GM10266 (cell line): ENCODE results near the gene OLIG3.

Experiments
- DNase-seq: peaks from one replicate; pipeline ENCODE4 v3.0.0; 2012; ENCODE audit errors: extremely low spot score
- TF ChIP-seq, protein P1 (sequence below): IDR thresholded peaks from 2 replicates; pipeline ENCODE4 v1.5.1; 2012; ENCODE audit warnings: mild to moderate bottlenecking, low read depth; ENCODE audit not compliant: control insufficient read depth, insufficient read depth; ENCODE audit errors: missing control alignments

Gene OLIG3

GRCh38 chr6:137465378-137466009 is 28.7 kb downstream of the OLIG3 start:
- no peak for DNase-seq
- TF ChIP-seq, protein P1, sequence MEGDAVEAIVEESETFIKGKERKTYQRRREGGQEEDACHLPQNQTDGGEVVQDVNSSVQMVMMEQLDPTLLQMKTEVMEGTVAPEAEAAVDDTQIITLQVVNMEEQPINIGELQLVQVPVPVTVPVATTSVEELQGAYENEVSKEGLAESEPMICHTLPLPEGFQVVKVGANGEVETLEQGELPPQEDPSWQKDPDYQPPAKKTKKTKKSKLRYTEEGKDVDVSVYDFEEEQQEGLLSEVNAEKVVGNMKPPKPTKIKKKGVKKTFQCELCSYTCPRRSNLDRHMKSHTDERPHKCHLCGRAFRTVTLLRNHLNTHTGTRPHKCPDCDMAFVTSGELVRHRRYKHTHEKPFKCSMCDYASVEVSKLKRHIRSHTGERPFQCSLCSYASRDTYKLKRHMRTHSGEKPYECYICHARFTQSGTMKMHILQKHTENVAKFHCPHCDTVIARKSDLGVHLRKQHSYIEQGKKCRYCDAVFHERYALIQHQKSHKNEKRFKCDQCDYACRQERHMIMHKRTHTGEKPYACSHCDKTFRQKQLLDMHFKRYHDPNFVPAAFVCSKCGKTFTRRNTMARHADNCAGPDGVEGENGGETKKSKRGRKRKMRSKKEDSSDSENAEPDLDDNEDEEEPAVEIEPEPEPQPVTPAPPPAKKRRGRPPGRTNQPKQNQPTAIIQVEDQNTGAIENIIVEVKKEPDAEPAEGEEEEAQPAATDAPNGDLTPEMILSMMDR: no peak

- DNase-seq: no peak
- TF ChIP-seq, protein P1: no peak
These were observed 41.8 kb downstream of the OLIG3 start for GRCh38 chr6:137452333-137452894.

GRCh38 chr6:137443901-137444300 is 50.3 kb downstream of the OLIG3 start:
- DNase-seq: no peak

More at GRCh38 chr6:137443901-137444300, 50.3 kb downstream of the OLIG3 start:
- TF ChIP-seq, protein P1: no peak
